Liver (tissue), 9 donors: ENCODE measurements around the gene SLC6A2. TPM values are rescaled to one million over a fixed set of nuclear protein-coding genes. Genes with fewer than 3 reads are reported as not detected.

Source experiments
- DNase-seq: peaks from one replicate; pipeline ENCODE4 v3.0.0-alpha.2; 2017; ENCODE audit warnings: low spot score
- H3K27ac ChIP-seq, 2 donors: one replicate each; pipeline ENCODE4 v1.7.0; 2013; ENCODE audit warnings: inconsistent platforms in 2 of 2, low read length in 2 of 2, control low read depth in 1 of 2, low read depth in 1 of 2, mild to moderate bottlenecking in 1 of 2
- H3K27me3 ChIP-seq, 4 donors: one replicate each; pipeline versions ENCODE4 v1.6.1 to v1.7.0; 2013; ENCODE audit warnings: low read length in 3 of 4, inconsistent platforms in 1 of 4, mild to moderate bottlenecking in 1 of 4, moderate library complexity in 1 of 4; ENCODE audit not compliant: control insufficient read depth in 4 of 4, insufficient read depth in 4 of 4
- H3K36me3 ChIP-seq, 4 donors: one replicate each; pipeline versions ENCODE4 v1.6.1 to v1.7.0; 2013; ENCODE audit warnings: low read length in 3 of 4, mild to moderate bottlenecking in 3 of 4, low read depth in 1 of 4, moderate library complexity in 1 of 4; ENCODE audit not compliant: control insufficient read depth in 4 of 4, insufficient read depth in 3 of 4
- H3K4me1 ChIP-seq, 4 donors: one replicate each; pipeline versions ENCODE4 v1.6.1 to v1.7.0; 2013; ENCODE audit warnings: low read length in 3 of 4, mild to moderate bottlenecking in 3 of 4, moderate library complexity in 1 of 4; ENCODE audit not compliant: control insufficient read depth in 4 of 4, insufficient read depth in 4 of 4
- H3K4me3 ChIP-seq, 3 donors: one replicate each; pipeline versions ENCODE4 v1.6.1 to v1.7.0; 2013; ENCODE audit warnings: low read length in 3 of 3, control low read depth in 1 of 3, low read depth in 1 of 3, mild to moderate bottlenecking in 1 of 3
- H3K9ac ChIP-seq, 2 donors: one replicate each; pipeline ENCODE4 v1.7.0; 2013; ENCODE audit warnings: low read length in 2 of 2, mild to moderate bottlenecking in 2 of 2, moderate library complexity in 2 of 2, control low read depth in 1 of 2, low read depth in 1 of 2
- H3K9me3 ChIP-seq, 4 donors: one replicate each; pipeline versions ENCODE4 v1.6.1 to v1.7.0; 2013; ENCODE audit warnings: low read length in 3 of 4; ENCODE audit not compliant: control insufficient read depth in 4 of 4
- ATF3 ChIP-seq: IDR thresholded peaks from 2 replicates; pipeline ENCODE4 v1.6.1; 2016; ENCODE audit warnings: antibody characterized with exemption
- CTCF ChIP-seq: fragments of 150-350 bp; IDR thresholded peaks from 2 replicates; pipeline ENCODE4 v1.5.1; 2017; ENCODE audit warnings: improper control_type of control experiment, low read depth, low read length; ENCODE audit not compliant: missing input control
- EGR1 ChIP-seq, 2 donors: IDR thresholded peaks; 2 replicates each; pipeline ENCODE4 v1.6.1; 2016 to 2018; ENCODE audit warnings: antibody characterized with exemption in 2 of 2, low read depth in 2 of 2
- FOXA1 ChIP-seq: IDR thresholded peaks from 2 replicates; pipeline ENCODE4 v1.6.1; 2016; ENCODE audit warnings: antibody characterized with exemption
- GABPA ChIP-seq, 2 donors: IDR thresholded peaks in 1 of 2; conservative IDR thresholded peaks in 1 of 2; 2 replicates each; pipeline ENCODE4 v1.6.1; 2016; ENCODE audit warnings: antibody characterized with exemption in 2 of 2, mild to moderate bottlenecking in 1 of 2, moderate library complexity in 1 of 2
- HNF4G ChIP-seq: IDR thresholded peaks from 2 replicates; pipeline ENCODE4 v1.6.1; 2016; ENCODE audit warnings: antibody characterized with exemption
- NR2F2 ChIP-seq: IDR thresholded peaks from 2 replicates; pipeline ENCODE4 v1.6.1; 2016; ENCODE audit warnings: antibody characterized with exemption
- RAD21 ChIP-seq, 2 donors: IDR thresholded peaks; 2 replicates each; pipeline ENCODE4 v1.6.1; 2016; ENCODE audit warnings: antibody characterized with exemption in 2 of 2, mild to moderate bottlenecking in 2 of 2
- REST ChIP-seq: IDR thresholded peaks from 2 replicates; pipeline ENCODE4 v1.6.1; 2016; ENCODE audit warnings: antibody characterized with exemption, mild to moderate bottlenecking
- RXRA ChIP-seq, 2 donors: IDR thresholded peaks; 2 replicates each; pipeline ENCODE4 v1.6.1; 2017 to 2018; ENCODE audit warnings: antibody characterized with exemption in 2 of 2, mild to moderate bottlenecking in 1 of 2
- SP1 ChIP-seq: IDR thresholded peaks from 2 replicates; pipeline ENCODE4 v1.6.1; 2018; ENCODE audit warnings: antibody characterized with exemption, mild to moderate bottlenecking
- TAF1 ChIP-seq: conservative IDR thresholded peaks from 2 replicates; pipeline ENCODE4 v1.6.1; 2016; ENCODE audit warnings: antibody characterized with exemption, mild to moderate bottlenecking
- YY1 ChIP-seq: IDR thresholded peaks from 2 replicates; pipeline ENCODE4 v1.6.1; 2016; ENCODE audit warnings: antibody characterized with exemption, mild to moderate bottlenecking
- ZBTB33 ChIP-seq: IDR thresholded peaks from 2 replicates; pipeline ENCODE4 v1.6.1; 2016; ENCODE audit warnings: antibody characterized with exemption
- WGBS: extraction: QIAGEN DNeasy Blood & Tissue Kit; methylation state at CpG from one replicate; pipeline ENCODE4 v1.1.7; 2013; 5-methylcytosine and 5-hydroxymethylcytosine counted together
- polyA plus RNA-seq, 2 donors: library from polyadenylated mRNA; stranded (reverse) in 1 of 2; unstranded in 1 of 2; fragments of 200-250 nt in 1 of 2; fragments of >200 nt in 1 of 2; fragmentation: Nextera tagmentation in 1 of 2; extraction: Ambion mirVana in 1 of 2; gene quantifications; one replicate each; pipeline versions ENCODE4 v1.2.1 to v1.2.3, GENCODE V29; 2013 to 2015
- total RNA-seq, 2 donors: library from RNA; depleted of rRNA; stranded (reverse); fragments of >200 nt; gene quantifications; one replicate each; pipeline ENCODE4 v1.2.3, GENCODE V29; 2014
- donor health status: healthy.
- donor health status: healthy.
- donor health status: healthy.
- donor health status: healthy.
- donor health status: healthy.

Gene SLC6A2
- total and polyA plus RNA-seq, 4 donors, result under 0.01 to 0.10 (median 0.07) TPM; not detected in 1

GRCh38 chr16:55642611-55643010 lies 13.2 kb upstream of the SLC6A2 start:
- no peak overlapping the region for H3K4me3 ChIP-seq
- no peaks in the 10 kb centered on the region for H3K9me3 ChIP-seq
- H3K4me1 ChIP-seq, result peaks cover 0 to 9% (median 1%) of the 10 kb centered on the region in 4 donors
- TF ChIP-seq EGR1 (IDR thresholded peaks at IDR 0.05; ENCODE audit: low read depth in 2 of 2), result no peak
- no peak for TF ChIP-seq GABPA (IDR thresholded peaks at IDR 0.05 in 1 of 2, conservative IDR thresholded peaks at IDR 0.05 in 1 of 2)
- TF ChIP-seq FOXA1, result no peak
- TF ChIP-seq TAF1, result no peak
- TF ChIP-seq ZBTB33, result no peak
- no peak for TF ChIP-seq SP1
- no peak for TF ChIP-seq NR2F2
- TF ChIP-seq RXRA (IDR thresholded peaks at IDR 0.05), result no peak
- TF ChIP-seq REST, result no peak
- no peak for TF ChIP-seq YY1
- TF ChIP-seq CTCF, result no peak
- no peak for TF ChIP-seq HNF4G
- no peaks in the 10 kb centered on the region for H3K27me3 ChIP-seq
- H3K36me3 ChIP-seq, result no peaks in the 10 kb centered on the region
- no peak overlapping the region for H3K27ac ChIP-seq
- 88% methylated on average over 3 of the region's 3 CpGs for WGBS
- DNase-seq, result no peak
- no peak overlapping the region for H3K9ac ChIP-seq

GRCh38 chr16:55643161-55643970 lies 12.4 kb upstream of the SLC6A2 start:
- Histone ChIP-seq H3K9ac (no peak overlapping the region), H3K9me3 (no peaks in the 10 kb centered on the region), H3K4me3 (no peak overlapping the region), H3K27me3 (no peaks in the 10 kb centered on the region), H3K4me1 (peaks cover 0 to 4% (median 0%) of the 10 kb centered on the region in 4 donors), H3K36me3 (no peaks in the 10 kb centered on the region), H3K27ac (no peak overlapping the region)
- 89% methylated on average over 11 of the region's 11 CpGs for WGBS
- DNase-seq, result no peak
- no peak for TF ChIP-seq ATF3
- no peak for TF ChIP-seq TAF1
- TF ChIP-seq YY1, result no peak
- no peak for TF ChIP-seq HNF4G
- peak; percentile 28 for TF ChIP-seq CTCF
- TF ChIP-seq GABPA (IDR thresholded peaks at IDR 0.05 in 1 of 2, conservative IDR thresholded peaks at IDR 0.05 in 1 of 2), result no peak
- TF ChIP-seq EGR1 (IDR thresholded peaks at IDR 0.05; ENCODE audit: low read depth in 2 of 2), result no peak
- peak; percentile 46 to 68 for TF ChIP-seq RAD21 (IDR thresholded peaks at IDR 0.05)
- TF ChIP-seq NR2F2, result no peak
